ENCODE data around the gene DPP6.

DPP6 gene

DNA sequence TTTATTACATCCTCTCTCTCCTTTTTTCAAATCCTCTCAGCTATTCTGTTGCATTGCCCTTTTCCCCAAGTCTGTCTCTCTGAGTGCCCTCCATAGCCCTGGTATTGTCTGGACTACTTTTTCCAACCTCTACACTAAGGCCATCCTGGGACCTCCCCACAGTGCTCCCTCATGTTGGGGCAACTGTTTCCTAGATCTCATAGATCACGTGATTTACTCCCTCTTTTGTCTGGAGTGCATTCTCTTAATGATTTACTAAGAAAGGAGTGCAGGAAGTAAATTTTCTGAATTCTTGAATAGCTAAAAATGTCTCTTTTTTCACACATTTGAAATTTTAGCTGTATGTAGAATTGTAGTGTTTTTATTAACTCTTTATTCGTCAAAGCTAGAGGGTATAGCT, 733.7 kb downstream of the DPP6 start:
- DNase-seq: no peak

DNA sequence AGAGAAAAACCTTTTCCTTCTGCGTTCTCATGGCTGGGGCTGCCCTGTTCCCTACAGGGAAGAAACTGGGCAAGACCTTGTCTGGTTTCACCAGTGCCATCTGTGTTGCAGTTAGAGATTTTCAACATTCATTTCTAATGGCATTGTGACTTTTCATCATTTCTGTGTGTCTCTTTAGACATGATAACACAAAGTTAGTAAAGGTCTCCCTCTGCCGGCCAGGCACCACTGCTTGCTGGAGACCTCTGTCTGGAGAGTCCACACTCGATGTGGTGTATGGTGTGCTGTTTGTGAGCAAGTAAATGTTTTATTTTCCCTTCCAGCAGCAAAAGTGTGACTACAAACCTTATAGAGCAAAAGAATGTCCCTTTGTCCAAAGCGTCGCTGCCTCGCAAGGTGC, 737.2 kb downstream of the DPP6 start:
- DNase-seq: no peak

DNA sequence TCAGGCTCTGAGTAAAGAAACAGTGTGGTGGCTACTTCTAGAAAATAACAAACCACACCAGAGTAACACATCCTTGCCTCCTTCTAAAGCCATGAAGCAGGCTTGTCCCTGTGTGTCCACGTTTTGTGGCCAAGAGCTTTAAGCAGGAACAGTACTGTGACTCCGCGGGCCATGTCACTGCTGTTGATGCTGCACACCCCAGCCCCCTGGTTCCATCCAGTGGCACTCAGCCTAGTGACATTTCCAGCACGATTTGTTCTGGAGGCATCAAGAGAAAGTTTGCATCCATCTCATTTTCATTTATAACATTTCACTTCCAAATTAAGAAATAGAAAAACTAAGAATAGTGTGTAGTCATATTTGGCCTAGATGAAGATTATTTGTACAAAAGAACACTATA, 739.4 kb downstream of the DPP6 start:
- DNase-seq: no peak

DNA sequence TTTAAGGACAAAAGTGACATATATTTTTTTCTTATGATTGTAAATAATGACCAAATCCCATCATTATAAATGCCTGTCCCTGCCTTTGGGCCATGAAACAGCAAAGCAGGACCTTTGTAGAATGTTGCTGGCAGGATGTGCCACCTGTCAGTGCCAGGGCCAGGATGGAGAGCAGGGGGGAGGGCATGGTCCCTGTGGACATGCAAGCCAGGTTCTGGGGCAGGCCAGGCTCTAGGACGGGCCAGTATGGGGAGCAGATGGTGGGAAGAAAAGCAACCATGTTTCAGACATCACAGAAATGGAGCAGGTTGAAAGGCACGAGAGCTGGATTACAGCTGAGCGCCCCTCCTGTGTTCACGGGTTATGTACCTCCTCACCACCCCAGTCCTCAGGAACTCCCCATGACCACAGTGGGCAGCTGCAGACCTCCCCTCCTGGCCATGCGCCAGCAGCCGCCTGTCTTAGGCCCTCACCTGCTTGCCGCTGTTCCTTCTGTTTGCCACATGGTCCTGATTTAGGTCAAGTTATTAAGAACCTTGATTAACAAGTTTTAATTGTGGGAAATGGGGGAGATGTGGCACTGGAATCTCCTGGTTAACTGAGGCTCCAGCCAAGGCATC, 740.3 kb downstream of the DPP6 start:
- DNase-seq: no peak

GRCh38 chr7:154794147-154794780, 742.1 kb downstream of the DPP6 start:
- DNase-seq: no peak

DNA sequence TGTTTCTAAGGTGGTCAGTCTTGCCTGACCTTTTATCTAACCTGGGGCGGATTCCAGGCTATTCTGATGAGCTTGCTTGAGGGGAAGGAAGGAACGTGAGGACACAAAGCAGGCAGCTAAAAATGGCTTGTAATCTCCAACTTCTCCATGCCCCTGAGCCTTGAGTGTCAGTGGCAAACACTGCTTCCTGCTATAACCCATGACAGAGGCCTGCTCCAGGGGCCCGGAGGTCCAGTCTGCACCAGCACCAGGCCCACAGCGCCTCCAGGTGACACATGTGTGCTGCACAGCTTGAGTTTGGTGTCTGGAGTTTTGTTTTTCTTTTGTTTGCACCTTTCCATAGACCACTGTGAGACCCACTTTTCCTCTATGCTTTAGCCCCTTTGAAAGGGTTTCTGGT, 742.8 kb downstream of the DPP6 start:
- no peak for DNase-seq

DNA sequence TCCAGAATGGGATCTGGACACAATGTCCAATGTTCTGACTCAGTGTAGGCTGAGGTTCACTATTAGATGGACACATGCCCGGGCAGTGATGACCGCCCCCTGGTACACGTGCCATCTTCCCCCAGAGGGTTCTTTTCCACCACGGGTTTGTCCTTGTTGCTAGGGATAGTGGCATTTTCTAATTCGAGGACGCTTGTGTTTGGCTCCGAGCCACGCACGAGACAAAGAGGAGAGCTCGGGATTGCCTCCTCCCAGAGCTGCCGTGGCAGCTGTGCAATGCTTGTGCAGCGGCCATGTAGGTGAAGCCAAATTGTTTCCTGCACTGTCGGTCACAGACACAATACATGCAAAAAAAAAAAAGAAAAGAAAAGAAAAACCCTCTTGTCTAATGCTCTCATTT, 743.2 kb downstream of the DPP6 start:
- DNase-seq: no peak

GRCh38 chr7:154804449-154804848, 752.3 kb downstream of the DPP6 start:
- no peak for DNase-seq

GRCh38 chr7:154812027-154812426, 759.8 kb downstream of the DPP6 start:
- DNase-seq: no peak

DNA sequence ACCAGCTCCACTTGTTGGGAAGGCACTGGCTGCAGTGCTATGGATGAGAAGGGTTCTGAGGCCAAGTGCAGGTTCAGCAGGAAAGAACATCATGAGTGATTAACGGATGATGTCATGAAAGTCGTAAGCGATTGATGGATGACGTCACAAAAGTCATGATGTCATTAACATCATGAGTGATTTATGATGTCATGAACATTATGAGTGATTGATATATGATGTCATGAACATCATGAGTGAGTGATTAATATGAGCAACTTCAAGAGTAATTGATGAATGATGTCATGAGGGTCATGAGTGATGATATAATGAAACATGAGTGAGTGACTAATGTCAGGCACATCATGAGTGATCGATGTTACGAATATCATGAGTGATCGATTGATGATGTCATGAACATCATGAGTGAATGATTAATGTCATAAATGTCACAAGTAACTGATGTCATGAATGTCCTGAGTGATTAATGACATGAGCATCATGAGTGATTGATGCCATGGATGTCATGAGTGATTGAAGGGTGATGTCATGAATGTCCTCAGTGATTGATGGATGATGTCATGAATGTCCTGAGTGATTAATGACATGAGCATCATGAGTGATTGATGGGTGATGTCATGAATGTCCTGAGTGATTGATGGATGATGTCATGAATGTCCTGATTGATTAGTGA, 765.2 kb downstream of the DPP6 start:
- no peak for DNase-seq

GRCh38 chr7:154827007-154827406, 774.8 kb downstream of the DPP6 start:
- DNase-seq: no peak

- no peak for DNase-seq
Measured at GRCh38 chr7:154832557-154833138, 780.5 kb downstream of the DPP6 start.

DNA sequence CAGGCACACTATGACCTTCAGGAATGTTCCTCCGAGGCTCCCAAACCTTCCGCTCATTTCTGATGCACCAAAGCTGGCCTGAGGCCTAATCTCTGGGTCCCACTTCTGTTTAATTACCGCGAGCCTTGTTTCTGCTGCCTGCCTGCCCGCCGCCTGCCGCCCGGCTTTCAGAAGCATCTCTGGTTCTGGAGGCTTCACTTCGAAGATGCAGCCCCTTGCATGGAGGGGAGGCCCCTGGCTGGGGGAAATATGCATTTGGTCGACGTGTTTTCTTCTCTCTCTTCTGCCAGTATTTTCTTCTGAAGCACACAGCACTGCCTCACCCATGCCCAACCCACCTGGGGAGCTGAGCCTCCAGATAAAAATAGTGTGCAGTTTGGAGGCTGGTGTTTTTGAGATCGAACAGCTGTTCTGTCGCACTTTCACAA, 783.8 kb downstream of the DPP6 start:
- no peak for DNase-seq

- no peak for DNase-seq
Measured at GRCh38 chr7:154837087-154837486, 784.9 kb downstream of the DPP6 start.

GRCh38 chr7:154837622-154838021, 785.4 kb downstream of the DPP6 start:
- DNase-seq: no peak

GRCh38 chr7:154840086-154840485, 787.9 kb downstream of the DPP6 start:
- no peak for DNase-seq

- DNase-seq: no peak
Measured at GRCh38 chr7:154841731-154842331, 789.6 kb downstream of the DPP6 start.

DNA sequence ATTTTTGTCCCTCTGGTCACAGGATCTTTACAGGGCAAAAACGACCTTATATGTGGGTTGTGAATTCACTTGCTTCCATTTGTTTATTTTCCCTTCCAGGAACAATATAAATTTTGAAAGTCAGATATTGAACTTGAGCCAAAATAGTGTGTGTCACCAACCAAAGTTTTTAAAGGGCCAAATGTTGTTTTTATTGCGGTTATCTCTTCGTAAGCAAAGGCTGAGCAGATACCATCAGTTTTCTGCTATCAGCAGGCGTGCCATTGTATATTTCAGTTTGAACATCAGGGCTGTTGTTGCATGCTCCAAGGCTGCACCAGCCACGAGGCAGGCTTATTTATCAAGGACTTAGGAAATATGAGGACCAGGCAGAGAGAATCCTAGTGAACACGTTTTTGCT, 790.4 kb downstream of the DPP6 start:
- no peak for DNase-seq

GRCh38 chr7:154843670-154844237, 791.6 kb downstream of the DPP6 start:
- no peak for DNase-seq

DNA sequence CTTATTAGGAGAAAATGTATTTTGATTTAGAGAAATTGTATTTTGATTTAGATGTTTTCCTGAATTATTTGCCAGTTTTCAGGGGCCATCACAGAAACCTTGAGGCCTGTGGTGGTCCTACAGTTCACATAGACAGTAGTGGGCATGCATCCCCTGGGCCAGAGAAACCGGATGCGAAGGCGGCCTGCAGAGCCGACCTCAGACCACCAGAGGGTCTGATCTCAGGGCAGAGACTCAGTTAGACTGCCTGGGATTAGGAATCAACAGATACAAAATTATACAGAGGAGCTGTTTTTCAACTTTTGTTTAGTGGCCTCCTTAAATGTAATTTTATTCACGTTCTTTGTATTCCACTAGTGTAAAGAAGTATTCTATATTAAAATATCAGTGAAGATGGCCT, 792.3 kb downstream of the DPP6 start:
- DNase-seq: no peak

DNA sequence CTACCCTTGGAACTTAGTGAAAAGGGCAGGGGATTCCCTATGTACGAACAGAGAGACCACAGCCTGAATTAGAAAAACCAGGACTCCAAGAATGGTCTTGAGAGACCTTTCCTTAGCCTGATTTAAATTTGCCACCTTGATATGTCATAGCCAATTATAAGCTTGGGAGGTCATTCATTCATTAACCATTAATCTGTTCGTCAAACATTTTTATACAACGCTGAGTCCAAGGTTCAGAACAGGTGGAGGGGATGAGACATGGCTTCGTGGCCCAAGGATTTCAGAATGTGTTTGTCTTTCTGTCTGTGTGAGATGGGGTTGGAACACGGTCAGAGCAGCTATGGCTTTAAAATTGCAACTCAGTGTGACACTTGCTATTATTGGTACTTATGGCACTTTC, 792.8 kb downstream of the DPP6 start:
- no peak for DNase-seq

DNA sequence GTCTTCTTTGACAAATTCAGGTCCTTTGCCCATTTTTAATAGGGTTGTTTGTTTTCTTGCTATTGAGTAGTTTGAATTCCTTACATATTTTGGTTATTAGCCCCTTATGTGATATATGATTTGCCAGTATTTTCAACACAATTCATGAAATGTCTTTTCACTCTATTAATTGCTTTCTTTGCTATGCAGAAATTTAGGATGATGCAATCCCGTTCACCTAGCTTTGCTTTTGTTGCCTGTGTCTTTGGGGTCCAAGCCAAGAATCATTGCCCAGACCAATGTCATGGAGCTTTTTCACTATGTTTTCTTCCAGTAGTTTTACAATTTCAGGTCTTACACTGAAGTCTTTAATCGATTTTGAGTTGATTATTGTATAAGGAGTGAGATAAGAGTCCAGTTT, 796.3 kb downstream of the DPP6 start:
- no peak for DNase-seq

DNA sequence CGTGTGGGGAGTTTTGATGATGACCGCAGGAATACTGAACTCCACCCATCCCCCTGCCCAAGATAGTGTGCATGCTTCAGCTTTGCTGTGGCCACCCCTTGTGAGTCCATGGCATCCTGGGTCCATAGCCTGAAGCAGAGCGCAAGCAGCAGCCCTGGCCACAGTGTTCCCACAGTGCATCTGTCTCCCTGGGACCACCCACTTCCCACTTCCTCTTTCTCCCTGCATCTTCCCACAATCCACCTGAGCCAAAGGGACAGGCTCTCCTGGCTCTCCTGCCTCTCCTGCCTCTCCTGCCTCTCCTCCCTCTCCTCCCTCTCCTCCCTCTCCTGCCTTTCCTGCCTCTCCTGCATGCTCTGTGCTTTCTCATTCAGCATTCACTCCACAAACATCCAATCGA, 800.0 kb downstream of the DPP6 start:
- no peak for DNase-seq

Data from amniotic stem cell (primary cell).